Activated gamma-delta T cell (primary cell): ENCODE data around the gene NPTN.
"Not testable (repeated sequence)": the region's sequence is repeated elsewhere in the genome, so short reads cannot be mapped to it uniquely, and the experiment has no call there.

Source experiments
- DNase-seq: peaks from one replicate; lab custom pipeline; 2025; lab: John Stamatoyannopoulos, UW

The NPTN gene

DNA sequence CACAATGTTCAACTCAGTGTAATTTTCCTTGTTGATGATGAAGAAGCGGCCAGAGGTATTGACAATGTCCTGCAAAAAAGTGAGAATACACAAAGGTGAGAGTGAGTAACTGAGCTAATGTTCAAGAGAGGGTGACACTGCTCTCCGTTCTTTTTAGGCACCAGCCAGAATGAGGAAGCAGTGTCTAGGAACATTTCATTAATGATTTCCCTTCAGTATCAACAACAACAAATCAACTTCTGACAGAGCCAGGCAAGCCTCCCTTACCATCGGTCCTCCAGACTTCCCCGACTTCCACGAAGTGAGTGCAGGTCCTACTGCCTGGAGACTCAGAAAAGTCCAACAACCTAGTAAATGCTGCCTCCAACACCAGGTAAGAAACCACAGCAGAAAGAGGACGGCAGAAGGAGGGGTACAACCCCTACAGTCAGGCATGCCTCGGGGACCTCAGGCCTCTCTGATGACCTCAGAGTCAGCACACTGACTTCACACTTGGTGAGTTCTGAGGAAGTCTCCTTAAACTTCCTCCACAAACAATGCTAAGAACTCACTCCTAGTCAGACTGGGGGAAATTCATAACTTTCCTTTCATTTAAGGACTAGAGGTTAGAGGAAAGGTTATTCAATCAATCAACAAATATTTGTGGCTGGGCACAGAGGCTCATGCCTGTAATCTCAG is 62.7 kb downstream of the NPTN start:
- no peak for DNase-seq

DNA sequence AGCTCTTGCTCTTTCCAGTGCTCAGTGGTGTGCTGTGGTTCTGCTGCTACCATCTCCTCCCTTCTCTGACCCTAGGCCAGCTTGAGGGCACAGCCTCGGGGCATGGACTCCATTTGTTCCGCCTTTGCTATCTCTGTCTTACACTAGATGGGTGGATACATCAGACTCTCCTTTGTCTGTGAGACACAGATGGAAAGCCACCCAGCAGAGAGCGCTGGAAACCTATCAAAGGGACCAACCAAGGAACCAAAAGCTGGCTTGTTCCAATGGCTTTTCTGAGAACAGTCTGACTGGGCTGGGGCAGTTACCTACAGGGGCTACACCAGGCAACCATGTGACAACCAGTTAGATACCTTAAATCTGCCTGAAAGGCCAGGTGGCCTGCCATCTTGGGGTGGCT is 63.8 kb downstream of the NPTN start:
- no peak for DNase-seq

DNA sequence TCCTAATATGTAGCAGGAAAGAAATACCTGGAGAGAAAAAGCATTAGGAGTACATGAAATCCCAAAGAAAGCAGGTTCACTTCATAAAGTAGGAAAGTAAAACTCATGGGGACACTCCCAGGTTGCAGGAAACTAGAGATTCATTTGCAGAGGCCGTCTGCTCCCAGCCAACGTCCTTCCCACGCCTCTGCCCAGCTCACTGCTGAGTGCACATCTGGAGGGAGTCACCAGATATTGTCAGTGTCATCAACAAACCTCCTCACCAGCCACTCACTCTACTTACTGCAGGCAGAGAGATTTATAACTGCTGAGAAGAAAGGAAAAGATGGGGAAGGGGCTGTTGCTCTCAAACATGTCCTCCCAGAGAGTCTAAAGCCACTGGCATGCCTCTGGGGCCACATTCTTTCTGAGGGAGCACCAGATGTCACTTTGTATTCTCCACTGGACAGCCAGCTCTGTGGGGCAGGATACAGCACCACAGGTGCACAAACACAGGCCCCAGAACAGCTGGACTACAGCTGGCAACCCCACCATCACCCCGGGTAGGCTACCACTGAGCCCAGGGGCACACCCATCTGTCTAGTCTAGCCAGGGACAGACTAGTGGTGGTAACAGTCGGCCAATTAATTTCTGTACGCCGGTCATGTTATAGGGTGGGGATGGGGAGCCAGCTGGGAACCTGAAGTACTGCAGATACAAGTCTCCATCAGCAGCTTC is 64.5 kb downstream of the NPTN start:
- no peak for DNase-seq

DNA sequence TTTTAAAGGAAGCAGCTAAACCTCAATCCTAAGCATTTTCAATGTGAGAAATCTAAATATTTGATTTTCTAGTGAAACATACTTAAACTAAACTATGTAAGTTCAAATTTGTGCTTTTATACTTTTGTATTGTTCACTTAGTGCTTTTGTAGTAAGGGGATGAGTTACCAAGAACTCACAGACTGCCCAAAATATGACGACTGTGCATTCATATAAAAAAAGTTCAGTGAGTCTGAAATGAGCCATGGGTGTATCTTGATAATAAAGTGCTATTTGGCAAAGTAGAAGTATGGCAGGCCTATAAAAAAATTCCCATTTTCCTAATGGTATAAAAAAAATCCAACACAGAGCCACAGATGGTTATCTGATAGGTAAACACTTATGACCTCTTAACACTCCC is 66.2 kb downstream of the NPTN start:
- no peak for DNase-seq

DNA sequence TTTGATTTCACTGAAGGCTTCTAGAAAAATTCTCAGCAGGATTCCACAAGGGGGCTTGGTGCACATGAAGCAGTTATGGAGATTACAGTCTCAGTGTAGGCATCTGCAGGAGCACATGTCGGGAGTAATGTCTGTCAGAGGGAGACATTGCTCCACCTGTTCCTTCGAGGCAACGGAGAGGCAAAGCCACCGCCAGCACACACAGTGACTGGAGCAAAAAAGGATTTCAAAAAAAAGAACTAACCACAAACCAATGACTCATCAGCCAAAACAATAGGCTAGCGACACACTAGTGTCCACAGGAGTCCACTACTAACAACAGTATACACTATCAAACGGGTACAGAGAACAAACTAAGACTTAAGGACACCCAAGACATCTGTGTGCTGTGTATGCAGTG is 68.9 kb downstream of the NPTN start:
- no peak for DNase-seq

DNA sequence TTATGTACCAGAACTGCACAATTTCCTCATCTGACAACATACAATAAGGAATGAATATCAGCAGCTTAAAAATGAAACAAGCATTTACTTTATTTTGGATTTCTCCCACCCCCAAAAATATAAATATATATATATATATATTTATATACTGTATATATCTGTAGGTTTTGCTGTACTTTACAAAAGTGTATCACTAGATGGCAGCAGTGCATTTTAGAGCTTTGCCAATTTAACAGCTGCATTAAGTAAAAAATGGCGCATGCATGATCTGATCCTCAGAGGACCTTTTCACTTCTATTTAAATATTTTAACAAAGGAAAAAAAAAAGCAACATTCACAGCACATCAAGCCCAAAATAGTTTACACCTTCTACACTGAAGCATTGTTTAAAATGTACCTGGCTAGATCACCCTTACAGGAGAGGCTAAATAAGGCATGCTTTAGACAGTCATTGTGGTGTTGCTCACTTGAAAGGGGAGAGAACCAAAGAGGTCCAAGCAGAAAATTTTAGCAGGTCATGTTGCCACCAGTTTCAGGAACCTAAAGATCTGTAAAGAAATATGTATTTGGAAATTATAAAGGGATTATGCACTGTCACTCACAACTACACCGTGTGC is 72.6 kb downstream of the NPTN start:
- no peak for DNase-seq

DNA sequence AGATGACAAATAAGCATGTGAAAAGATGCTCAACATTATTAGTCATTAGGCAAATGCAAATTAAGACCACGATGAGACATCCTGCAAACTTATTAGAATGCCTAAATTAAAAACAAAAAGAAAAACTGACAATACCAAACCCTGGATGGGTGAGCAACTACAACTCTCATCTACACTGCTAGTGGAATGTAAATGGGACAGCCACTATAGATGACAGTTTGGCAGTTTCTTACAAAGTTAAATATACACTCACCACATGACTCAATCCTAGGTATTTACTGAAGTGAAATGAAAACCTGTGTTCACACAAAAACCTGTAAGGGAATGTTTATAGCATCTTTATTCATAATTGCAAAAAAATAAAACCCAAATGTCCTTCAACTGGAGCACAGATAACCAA is 74.7 kb downstream of the NPTN start:
- no peak for DNase-seq

DNA sequence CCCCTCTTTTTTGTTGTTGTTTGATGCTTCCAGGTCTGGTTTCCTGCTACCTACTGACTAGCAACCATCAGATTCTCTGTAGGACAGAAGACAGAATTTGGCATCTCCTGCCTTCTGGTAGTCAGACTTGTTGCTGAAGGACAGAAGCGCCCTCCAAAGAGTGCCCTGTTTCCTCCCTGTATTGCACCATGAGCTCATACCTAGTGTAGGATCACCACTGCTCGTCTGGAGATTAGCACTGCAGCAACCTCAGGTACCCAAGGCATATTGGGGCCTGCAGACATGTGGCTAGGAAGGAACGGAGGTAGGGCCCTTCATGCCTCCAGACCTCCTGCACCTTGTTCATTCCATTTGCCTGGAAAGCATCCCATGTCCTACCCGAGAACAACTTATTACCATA is 78.1 kb downstream of the NPTN start:
- DNase-seq = no peak

DNA sequence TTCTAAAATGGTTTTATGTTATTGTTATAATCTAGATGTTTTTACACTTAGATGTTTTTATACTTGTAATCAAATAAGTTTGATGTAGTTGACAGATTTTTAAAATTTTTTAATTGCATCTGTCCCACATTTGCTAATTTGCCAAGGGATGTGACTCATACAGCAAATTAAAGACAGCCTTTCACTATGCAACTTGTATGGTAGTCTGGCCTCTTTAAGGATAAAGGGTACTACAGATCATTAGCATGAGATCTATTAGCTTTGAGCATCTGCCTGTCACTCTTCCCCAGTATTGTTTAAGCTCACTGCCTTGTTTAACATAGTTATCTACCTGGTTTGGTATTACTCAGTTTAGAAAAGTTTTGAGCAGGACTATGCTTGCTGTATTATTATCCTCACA is 83.0 kb downstream of the NPTN start:
- no peak for DNase-seq

DNA sequence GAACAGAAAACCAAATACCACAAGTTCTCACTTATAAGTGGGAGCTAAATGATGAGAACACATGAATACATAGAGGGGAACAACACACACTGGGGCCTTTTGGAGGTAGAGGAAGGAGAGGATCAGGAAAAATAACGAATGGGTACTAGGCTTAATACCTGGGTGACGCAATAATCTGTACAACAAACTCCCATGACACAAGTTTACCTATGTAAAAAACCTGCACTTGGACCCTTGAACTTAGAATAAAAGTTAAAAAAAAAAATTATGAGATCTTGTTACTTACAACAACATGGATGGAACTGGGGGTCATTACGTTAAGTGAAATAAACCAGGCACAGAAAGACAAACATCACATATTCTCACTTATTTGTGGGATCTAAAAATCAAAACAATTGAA is 84.3 kb downstream of the NPTN start:
- not testable (repeated sequence) for DNase-seq

DNA sequence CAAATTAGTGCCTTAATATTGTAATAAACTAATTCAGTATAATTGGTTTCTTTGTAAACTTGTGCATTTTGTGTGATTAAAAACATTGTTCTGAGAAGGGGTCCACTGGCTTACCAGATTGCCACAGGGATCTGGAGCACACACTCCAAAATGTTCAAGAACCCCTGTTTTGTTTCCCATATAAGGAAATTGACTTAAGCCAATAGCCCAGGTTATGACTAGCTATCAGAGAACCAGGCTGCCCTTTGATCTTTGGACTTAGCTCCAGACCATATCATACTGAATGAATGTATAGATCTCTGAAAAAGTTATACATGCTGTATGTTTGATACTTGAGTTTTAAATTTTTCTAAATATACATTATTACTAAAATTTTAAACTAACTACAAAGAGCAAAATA is 91.7 kb downstream of the NPTN start:
- no peak for DNase-seq

DNA sequence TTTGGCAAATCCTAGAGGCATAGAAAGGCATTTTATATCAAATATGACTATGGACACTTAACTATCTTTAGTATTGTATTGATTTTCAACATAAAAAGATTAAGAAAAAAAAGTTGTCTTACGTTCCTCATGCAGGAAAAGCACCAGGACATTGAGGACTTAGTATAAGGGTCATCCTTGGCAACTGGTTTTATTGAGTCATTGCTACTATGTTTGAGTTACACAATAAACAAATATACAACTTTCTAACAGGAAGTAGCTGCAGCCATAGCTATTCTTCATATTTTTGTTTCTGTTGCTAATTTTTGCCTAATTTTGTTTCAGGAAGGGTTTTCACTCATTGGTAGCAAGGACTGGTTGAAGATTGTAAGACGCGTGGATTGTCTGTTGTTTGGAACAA is 93.0 kb downstream of the NPTN start:
- DNase-seq = no peak

DNA sequence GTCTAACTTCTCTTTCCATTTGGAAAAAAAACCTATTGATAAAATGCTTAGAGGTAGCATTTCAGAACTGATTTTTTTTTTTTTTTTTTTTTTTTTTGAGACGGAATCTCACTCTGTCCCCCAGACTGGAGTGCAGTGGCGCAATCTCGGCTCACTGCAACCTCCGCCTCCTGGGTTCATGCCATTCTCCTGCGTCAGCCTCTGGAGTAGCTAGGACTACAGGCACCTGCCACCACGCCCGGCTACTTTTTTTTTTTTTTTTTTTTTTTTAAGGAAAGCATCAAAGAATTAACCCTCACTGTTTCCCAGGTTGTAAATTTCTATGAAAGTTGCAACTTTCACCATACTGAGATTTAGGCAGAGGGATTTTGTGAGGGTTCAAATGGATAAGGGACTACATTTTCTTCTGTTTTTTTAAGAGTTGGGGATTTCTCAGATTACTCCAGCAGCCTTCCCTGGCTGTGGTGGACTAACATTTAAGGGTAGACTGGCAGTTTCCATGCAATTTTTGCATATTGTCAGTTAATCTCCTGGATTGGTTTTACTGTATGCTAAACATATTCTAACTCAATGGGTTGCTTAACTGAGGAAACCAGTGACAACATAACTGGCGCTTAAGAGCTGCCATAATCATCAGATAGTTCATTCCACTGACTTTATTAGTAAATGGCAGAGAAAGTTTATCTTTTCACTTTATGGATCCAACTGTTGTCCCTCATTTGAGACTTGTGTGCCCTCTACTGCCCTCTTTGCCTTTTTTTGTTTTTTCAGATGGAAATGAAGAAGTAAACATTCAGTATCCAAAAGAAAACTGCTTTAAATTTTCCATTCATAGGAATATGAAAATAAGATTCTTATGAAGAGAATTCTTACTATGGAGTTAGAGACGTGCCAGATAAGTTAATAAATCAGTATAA is 93.7 kb downstream of the NPTN start:
- DNase-seq = no peak

DNA sequence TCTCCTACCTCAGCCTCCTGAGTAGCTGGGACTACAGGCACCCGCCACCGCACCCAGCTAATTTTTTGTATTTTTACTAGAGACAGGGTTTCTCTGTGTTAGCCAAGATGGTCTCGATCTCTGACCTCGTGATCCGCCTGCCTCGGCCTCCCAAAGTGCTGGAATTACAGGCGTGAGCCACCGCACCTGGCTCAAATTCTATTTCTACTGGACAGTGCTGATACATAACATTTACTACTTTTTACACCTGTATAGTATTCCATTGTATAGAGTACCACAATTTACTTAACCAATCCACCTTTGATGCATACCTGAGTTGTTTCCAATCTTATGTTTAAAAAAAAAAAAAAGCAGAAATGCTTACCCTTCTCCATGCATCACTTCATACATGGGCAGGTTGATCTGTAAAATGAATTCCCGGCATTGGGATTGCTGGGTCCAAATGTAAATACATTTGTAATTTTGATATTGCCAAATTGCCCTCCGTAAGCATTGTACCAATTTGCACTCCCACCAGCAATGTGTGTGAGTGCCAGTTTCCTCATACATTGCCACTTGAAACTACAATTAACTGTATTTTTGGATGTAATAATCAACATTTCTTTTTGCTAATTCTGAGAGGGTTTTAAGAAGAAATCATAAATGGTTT is 94.5 kb downstream of the NPTN start:
- no peak for DNase-seq

DNA sequence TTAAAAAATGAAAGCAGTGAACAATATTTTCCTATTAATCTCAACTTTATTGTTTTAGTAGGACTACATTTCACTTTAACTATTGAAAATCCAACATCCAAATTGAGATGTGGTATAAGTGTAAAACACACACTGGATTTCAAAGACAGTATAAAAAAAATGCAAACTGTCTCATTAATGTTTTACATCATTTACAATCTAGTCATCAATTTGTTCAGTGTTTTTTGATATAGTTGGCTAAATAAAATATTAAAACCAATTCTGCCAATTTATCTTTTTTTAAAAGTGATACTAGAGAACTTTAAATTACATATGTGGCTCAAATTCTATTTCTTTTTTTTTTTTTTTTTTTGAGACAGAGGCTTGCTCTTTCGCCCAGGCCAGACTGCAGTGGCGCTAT is 95.1 kb downstream of the NPTN start:
- no peak for DNase-seq

DNA sequence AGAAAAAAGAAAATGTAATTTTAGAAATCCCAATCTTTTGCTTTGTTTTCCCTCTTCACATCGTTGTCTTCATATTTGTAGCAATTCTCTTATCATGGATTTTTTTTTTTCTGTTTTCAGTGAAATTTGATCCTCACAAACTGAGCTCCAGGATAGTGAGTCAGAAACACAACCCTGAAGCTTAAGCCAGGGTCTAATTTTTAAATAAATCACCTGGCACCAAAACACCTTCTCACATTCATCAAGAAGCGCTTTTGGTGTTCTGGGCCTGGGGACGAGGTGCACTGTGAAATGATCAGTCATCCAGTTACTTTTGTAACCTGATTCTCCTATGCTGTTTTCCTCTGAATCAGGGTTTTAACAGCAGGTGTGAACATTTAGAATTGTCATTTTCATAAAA is 102.5 kb downstream of the NPTN start:
- DNase-seq = no peak

DNA sequence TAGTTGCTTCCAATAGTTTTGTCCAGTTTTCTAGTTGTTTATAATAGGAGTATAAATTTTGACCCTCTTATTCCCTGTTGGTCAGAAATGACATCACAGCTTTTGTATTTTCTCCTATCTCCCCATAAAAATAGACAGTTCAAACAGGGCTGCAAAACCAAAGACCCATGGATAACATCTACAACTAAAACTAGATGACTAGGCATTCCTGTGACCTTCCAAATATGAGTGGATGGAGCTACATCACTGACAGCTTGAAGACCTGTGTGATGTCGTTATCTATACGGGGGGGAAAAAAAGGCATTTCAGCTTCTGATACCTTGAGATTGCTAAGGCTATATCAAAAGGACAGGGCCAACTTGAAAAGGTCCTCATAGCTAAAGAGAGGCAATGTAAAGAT is 105.6 kb downstream of the NPTN start:
- no peak for DNase-seq

DNA sequence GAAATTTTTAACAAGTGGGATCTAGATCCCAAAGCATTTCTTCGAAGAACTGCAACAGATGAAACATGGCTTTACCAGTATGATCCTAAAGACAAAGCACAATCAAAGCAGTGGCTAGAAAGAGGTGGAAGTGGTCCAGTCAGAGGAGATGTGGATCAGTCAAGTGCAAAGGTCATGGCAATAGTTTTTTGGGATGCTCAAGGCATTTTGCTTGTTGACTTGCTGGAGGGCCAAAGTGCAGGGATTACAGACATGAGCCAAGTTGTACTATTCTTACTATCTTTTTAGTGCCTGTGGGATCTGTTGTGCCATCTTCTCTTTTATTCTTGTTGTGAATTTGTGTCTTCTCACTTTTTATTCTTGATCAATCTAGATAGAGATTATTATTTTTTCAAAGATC is 108.3 kb downstream of the NPTN start:
- no peak for DNase-seq

DNA sequence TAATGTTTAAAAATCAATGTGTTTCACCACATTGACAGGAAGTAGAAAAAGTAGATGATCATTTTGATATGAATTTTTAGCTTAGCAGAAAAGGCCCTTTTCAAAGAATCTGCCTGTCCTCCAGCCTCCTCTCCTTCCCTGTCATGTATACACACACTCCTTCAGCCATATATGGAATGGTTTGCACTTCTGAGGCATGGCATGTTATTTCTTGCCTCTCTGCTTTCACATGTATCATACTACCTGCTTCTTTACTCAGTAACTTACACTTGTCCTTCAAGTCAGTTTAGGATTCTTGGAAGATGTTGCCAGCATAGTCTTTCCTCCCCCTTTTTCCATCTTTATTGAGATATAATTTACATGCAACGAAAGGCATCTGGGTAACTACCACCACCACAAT is 111.2 kb downstream of the NPTN start:
- DNase-seq = no peak

DNA sequence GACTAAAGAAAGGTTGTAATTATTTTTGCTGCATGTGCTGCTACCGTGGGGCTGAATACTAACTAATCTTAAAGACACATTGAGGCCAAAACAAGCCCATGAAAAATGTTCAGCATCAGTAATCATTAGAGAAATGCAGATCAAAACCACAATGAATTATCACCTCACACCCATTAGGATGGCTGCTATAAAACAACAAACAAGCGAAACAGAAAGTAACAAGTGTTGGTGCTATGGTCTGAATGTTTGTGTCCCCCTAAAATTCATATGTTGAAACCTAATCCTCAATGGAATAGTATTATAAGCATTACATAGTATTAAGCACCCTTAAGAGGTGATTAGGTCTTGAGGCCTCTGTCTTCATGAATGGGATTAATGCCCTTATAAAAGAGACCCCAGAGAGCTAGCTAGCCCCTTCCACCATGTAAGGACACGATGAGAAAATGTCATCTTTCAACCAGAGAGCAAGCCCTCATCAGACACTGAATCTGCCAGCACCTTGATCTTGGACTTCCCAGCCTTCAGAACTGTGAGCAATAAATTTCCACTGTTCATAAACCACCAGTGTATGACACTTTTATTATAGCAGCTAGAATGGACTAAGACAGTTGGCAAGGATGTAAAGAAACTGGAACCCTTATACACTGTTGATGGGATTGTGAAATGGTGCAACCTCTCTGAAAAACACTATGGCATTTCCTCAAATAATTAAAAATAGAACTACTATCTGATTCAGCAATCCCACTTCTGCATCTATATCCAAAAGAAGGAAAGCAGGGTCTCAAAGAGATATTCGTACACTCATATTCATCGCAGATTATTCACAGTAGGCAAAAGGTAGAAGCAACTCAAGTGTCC is 114.1 kb downstream of the NPTN start:
- no peak for DNase-seq
